Measurements from ENCODE around the gene MPRIP.
"Not testable (repeated sequence)": the region's sequence is repeated elsewhere in the genome, so short reads cannot be mapped to it uniquely, and the experiment has no call there.

The MPRIP gene

DNA sequence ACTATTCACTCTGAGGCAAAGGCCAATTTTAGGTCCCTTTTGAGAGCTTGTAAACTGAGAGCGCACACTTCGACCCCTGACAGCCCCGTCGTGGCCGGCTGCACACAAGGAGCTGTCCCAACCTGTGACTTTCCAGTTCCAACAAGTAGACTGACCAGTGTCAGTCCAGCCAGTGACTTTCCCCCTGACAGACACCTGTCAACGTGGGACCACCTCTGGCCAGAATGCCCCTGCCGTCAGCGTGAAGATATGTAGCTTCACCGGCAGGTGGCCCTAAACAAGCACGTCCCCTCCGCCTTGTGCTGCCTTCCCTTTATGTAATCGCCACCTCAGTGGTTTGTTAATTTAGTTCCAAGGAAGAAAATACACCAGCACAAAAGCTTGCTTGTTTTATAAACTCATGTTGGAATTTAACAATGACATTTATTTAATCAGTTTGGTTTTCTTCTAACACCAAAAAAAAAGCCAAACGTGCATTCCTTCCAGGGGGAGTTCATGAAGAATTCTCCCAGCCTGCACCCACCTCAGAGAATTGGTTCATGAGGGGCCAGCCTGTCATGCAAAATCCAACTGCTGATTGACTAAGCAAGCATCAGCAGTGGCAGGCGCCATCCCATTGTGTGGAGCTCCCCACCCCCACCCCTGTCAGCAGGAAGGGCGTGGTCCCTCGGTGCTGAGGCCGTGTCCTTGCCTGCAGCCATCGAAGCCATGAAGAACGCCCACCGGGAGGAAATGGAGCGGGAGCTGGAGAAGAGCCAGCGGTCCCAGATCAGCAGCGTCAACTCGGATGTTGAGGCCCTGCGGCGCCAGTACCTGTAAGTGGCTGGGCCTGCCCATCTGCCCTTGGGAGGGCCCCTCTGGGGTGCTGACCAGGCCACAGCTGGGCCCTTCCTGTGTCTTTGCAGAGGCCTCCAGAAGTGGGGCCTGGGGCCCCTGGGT is 130.0 kb downstream of the MPRIP start:
- no peak for DNase-seq

DNA sequence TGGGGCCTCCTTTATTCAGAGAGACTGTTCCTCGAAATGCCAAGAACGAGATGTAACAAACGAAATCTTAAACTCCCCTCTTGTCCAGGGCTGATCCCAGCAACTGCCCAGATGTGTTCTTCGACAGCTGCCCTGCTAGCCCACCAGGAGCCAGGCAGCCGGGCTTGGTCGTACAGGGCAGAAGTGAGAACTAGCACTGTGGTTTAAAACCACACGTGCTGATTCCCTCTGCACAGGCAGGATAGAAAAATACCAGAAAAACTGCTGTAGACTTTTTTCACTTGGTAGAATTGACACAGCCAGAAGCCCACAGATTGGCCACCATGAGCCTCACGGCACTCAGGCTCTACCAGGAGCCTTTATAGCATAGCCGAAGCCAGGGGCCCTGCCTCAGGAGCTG is 130.7 kb downstream of the MPRIP start:
- no peak for DNase-seq

DNA sequence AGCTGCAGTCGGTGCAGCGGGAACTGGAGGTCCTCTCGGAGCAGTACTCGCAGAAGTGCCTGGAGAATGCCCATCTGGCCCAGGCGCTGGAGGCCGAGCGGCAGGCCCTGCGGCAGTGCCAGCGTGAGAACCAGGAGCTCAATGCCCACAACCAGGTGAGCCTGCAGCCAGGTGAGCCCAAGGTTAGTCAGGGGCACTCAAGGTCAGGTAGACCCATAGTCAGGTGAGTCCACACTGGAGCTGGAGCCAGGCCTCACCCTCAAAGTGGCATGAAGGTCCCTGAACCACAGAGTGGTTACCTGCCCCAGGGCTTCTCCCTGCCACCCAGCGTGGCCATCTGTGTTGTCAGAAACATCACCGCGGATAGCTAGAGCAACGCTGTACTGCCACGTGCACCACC is 131.7 kb downstream of the MPRIP start:
- no peak for DNase-seq

DNA sequence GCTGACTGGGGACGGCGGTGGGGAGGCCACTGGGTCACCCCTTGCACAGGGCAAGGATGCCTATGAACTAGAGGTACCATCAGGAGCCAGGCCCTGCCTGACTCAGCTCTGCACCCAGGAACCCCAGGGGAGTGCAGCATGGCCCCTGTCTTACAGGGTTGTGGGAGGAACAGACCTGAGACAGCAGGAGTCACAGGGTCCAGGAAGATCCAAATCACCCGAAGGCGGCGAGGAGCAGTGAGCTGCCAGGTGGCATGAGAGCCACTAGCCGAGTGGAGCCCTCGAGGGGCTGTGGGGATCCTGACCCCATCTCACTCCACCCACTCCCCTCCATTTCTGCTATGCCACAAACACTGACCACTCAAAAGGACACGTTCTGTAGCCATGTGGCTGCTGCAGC is 133.1 kb downstream of the MPRIP start:
- no peak for DNase-seq

DNA sequence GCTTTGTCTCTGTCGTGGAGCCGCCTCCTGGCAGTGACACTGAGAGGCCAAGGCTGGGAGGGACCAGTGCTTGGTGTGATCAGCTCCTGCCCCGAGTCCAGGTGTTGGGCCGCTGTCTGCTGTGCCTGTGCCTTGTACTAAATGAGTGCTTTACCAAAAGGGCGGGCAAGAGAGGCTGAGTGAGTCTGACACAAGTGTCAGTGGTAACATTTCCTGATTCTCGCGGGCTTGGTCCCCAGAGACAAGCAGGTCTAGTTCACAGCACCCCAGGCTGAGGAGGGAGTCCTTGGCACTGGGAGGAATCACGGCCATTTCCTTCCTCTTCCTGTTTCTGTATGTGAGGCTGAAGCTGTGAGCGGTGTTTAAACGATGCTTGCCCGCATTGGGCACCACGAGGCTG is 133.7 kb downstream of the MPRIP start:
- no peak for DNase-seq

DNA sequence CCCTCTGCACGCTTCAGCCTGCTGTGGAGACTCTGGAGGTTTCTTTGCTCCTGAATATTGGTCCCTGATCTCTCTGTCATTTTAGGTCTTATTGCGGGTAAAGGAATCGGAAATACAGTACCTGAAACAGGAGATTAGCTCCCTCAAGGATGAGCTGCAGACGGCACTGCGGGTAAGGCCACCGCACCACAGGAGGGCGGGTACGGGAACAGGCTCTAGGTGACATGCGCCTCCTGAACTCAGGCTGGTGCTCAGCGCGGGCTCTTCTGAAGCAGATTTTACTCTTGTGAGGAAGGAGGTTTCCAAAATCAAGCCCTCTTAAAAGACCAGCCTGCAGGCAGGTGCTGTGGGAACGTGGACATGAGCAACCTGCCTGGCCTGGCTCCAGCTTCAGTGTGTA is 134.1 kb downstream of the MPRIP start:
- no peak for DNase-seq

DNA sequence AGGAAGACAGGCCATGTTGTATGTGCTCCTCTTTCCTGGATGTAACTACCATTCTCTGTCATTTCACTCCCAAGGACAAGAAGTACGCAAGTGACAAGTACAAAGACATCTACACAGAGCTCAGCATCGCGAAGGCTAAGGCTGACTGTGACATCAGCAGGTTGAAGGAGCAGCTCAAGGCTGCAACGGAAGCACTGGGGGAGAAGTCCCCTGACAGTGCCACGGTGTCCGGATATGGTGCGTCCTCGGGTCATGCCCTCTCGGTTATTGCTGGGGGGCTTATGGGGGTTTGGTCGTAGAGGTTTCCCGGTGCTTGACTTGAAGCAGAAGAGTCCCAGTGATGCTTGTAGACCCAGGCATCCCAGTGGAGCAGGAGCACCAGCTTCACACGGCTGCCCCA is 134.9 kb downstream of the MPRIP start:
- DNase-seq, result no peak

DNA sequence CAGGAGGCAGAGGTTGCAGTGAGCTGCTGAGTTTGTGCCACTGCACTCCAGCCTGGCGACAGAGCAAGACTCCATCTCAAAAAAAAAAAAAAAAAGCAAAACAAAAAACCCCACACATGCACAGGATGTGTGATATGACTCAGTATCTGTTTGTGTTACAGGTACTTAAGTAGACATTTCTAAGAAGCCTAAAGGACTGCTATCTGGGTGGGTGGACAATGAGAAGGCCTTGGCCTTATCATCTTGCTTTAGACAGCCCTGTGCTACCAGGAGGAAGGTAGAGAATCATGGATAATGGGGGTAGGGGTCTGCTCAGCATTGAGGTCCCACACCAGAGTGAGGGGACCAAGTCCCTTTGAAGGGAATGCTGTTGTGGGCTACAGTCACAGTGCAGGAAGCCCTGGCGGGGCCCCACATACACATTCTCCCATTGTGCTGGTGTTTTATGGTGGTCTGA is 137.1 kb downstream of the MPRIP start:
- no peak for DNase-seq

DNA sequence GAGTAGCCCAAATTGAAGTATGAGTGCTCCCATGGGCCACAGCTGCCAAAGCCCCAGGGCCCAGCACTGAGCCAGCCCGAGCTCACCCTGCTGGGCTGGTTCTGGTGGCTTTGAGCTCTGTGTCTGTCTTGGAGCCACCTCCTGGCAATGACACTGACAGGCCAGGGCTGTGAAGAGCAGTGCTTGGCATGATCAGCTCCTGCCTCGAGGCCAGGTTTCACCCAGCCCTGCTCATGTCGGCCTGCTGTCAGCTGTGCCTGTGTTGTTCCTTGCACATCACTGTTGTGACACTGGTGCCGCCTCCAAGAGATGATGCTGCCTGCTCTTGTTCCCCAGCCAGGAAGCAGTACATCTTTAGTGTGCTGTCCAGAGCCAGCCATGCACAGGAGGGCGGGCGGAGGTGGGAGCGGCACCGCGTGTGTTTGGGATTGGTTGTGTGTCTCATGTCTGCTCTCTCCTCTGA is 137.9 kb downstream of the MPRIP start:
- no peak for DNase-seq

DNA sequence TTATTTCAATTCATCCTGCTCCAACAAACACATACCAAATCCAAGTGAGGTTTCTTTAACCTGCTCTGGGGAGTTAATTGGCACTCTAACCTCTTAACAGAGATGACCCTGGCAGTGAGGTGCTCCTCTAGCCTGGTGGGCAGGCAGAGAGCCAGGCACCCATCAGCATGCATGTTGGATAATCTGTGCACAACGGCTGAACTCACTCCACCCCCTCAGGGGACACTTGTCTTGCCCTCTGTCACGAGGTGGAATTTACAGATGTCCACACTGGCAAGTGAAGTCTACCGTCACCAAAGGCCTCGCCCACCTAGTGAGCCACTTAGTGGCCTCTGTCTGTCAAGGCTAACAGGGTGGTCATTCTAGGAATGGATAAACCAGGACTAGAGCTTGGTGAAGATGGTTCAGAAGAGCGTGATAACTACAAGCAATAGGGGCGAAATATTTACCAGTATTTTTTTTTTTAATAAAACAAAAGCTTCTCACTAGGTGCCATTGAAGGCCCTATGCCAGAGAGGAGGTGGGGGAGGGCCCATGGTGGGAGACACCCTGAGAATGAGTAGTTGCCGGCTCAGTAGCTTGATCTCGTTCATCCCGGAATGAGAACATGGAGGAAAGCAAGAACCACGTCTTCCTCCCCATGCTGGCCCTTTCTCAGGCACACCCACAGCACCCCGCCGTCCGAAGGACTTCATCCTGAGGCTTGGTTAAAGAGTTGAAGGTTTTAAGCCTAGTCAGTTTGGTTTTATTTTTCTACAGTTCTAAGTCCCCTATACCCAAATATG is 138.7 kb downstream of the MPRIP start:
- no peak for DNase-seq

DNA sequence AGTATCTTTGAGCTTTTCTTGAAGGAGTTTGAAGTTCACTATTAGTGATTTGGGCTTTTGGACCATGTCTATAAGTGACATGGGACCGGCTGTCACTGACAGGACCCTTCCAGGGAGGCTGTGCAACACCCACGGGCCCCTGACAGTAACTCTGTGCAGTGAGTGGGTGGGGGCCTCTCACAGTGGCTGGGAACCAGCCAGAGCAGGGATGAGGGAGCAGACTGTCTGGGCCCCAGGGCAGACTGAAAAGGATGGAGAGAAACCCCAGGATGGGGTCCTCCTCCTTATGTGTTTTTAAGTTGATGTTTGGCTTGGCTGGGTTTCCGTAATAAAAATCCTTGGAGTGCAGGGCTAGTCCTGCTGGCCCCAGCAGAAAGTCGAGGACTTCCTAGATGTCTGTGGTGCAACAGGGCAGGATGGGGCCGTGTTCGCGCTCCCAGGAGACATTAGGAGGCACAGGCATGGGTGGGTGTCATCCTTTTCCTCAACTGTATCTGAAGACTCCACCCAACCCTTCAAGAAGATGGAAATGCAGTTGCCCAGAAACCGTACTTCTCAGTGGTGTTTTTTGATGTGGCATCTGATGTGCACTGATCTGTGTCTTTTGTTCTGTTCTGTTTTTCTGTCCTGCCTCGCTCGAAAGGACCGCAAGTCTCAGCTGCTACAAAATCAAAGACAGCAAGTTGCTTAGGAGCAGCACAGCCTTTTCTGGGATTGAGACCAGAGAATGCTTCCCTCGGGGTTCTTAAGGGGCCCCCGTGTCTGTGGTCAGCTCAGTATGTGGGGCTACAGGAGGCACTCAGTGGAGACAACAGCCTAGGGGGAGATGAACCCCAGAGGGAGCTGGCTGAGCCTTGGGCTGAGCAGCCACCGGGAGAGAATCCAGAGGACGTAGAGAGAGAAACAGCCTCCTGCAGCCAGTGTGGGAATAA is 139.7 kb downstream of the MPRIP start:
- DNase-seq, result no peak

DNA sequence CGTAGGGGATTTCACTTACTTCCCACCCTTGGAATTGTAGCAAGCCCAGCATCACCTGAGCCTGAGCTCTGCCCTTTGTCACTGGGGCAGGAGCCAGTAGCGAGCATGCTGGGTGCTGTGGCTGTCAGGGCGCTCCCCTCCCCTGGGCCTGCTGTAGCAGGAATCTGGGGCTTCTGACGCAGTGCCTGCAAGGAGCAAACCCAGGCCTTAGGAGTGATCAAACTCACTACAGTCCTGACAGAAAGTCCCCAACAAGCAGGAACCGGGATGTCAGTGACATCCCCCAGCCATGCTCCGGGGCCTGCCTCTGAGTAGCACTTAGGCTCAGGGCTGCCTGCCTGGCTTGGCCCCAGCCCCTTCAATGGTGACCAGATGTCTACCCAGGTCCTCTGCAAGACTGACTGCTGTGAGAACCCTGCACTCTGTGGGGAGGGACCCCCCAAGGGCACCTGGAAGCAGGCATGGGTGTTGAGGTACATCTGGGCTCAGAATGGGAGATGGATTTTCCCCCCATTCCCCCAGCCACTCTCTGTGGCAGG is 140.4 kb downstream of the MPRIP start:
- no peak for DNase-seq

DNA sequence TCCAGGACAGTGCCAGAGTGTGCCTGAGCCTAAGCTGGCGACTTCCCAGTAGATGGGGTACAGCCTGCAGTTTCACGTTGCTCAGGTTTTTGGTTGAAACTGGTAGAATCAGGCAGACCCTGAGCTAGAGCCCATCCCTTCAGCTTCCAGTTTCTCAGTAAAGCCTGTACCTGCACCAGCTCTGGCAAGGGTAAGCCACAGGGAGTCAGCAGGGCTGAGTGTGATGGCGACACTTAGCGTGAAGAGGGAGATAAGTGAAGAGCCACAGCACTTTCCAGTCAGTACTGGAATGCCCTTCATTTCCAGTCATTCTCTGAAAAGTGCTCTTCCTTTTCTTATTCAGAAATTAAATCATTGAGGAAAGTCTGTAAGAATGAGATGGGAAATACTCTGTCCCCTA is 141.5 kb downstream of the MPRIP start:
- DNase-seq, result no peak

DNA sequence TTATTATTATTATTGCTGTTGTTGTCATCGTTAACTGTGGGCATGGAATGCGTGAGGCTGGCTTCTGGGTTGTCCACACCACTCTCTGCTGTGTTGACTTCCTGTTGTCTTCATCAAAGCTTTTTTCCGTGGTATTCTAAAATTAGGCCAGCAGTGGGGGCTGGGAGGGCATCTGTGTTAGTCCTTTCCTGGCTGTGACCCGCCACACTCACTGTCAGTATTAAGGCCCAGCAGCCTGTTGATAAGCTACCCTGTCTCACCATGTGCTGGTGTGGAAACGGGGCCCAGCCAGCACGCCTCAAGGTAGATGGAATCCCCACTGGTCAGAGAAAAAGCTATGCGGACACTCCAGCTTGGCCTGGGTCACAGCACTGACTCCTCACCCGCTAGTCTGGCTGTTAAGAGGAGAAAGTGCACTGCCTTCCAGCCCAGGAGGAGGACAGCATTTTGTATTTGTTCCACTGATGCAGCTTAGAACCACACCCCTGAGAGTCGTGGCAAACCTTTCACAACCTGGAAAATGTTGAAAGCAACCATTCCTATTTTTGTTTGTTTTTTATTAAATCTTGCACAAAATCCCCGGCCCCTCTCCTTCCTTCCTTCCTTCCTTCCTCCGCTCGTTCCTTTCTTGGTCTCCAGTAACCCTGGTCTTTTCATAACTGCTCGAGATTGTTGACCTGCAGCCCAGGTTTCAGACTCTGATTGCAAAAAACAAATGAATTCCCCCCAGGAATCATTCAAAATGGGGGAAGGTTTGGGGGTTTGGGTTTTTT is 142.9 kb downstream of the MPRIP start:
- not testable (repeated sequence) for DNase-seq

DNA sequence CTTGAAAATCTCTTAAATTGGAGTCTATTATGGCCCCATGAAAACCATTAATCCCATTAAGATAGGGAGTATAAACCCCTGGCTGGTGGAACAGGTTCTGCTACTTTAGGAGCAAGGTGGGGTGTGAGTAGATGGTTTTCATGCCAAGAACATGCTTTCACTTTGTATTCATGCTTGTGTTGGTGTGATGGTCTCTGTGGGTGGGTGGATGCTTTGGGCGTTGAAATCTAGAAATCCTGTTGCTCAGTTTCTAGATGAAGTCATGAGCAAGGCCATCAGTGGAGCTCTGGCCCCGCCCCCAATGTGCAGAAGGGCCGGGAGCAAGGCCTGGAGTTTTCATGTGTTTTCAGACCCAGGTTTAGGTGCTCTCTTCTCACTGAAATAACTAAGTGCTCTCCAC is 143.8 kb downstream of the MPRIP start:
- DNase-seq, result no peak

DNA sequence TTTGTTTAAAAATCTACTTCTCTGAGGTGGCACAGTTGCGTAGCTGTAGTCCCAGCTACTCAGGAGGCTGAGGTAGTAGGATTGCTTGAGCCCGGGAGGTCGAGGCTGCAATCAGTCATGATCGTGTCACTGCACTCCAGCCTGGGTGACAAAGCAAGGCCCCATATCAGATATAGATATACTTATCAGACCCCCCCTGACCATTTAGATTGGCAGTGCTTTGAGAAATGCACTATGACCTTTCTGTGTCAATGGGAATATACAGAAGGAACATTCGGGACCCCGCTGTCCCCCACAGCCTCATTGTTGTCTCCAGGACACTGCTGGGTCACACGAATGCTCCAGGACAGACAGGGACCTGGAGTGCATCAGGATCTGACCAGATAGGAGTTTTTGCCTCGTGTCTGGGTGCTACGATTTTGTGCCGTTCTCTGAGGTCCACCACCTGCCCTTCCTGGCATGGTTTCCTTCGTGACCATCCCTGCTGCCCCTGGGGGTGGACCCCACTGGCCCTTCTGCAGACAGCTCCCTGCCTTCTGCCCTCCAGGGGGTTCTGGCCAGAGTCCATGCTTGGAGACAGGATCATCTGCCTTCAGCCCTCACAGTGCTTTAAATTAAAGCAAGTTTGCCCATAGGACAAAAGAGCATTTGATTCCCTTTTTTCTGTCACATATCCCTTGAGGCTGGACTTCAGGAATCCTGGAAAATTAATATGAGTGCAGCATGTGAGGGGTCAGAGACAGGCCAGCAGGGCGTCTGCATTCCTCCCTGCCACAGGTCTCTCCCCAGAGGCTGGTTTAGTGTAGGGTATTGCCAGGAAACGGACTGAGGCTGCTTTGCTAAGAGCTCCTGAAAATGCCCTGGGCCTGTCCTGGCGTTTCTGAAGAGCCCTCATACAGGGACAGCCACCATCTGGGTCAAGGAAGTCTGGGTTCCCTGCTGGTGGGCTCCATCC is 144.6 kb downstream of the MPRIP start:
- DNase-seq, result no peak

DNA sequence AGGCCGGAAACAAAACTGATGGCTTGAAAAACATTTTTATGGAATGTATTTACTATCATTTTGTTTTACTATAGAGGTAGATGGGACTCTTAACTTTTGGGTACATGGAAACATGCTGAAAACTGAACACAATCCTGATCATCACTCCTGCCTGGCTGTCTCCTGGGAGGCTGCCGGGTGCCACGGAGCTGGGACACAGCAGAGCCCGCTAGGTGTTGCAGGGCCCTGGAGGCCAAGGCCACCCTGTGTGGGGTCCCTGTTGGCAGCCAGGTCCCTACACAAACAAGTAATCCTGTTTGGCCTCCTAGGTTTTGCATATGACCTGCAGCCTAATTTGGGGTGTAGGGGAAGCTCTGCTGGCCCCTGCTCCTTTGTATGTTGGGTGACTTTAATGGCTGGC is 146.3 kb downstream of the MPRIP start:
- DNase-seq, result no peak

DNA sequence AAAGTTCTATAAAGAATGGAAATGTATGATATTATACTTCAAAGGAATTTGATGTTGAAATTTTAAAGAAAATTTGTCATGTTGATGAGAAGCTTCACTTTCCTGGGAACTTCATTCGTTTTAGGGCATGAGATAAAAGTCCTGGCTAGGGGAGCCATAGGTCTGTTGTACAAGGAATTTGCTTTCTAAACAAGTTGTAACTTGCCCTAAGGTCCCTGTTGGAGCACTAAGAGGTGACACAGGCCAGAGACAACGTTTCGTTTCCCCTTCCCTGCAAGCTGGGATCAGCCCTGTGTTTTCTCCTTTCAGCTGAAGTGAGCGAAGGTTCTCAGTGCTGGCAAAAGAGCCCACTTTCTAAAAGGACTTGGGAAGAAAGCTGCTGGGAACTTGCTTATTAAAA is 147.3 kb downstream of the MPRIP start:
- no peak for DNase-seq

DNA sequence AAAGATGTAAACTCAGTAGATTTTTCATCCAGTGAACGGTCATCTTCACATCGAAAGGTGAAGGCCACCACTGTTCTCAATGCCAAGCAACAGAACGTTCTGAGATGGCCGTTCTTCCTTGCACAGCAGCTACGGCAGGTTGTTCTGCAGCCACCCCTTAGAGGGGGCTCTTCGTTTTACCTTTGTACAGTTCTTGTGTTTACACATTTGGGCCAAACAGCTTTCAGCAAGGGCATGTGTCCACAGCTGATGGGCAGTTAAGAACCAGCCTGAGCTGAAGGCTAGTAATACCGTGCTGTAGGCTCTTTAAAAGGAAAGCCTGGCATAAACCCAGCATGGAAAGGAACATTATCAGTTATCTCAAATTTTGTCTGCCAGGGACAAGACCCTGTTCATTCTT is 147.9 kb downstream of the MPRIP start:
- DNase-seq, result no peak

DNA sequence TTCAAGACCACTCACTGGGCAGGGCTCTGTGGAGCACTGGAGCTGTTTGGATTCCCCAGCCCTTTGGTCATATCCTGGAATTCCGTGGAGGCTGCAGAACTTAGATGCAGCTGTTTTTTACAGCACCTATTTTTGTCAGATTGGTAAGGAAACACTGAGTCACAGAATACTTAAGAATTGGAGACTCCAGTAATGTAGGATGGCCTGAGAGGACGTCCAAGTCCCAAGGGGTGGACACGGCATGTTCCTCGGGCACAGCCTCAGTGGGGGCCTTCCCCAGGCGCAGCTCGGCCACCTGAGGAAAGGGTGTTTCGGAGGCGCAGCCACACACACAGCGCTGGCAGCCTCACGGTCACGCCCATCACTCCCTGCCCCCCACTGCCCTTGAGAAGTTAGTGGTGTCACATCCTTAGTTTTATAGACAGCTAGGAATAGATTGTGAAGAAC is 149.1 kb downstream of the MPRIP start:
- no peak for DNase-seq

Data from inflammatory macrophage treated with lipopolysaccharide for 4 hours (primary cell).